HG03575 (cell line): ENCODE data around the gene RUNX1.

ENCODE experiments used
- ATAC-seq: cut with Tn5 transposase; IDR thresholded peaks from one replicate; pipeline ENCODE4 v1.9.1; 2021; ENCODE audit not compliant: unreplicated experiment, insufficient number of reproducible peaks, low FRiP score; ENCODE audit errors: extremely low read depth

RUNX1 gene

DNA sequence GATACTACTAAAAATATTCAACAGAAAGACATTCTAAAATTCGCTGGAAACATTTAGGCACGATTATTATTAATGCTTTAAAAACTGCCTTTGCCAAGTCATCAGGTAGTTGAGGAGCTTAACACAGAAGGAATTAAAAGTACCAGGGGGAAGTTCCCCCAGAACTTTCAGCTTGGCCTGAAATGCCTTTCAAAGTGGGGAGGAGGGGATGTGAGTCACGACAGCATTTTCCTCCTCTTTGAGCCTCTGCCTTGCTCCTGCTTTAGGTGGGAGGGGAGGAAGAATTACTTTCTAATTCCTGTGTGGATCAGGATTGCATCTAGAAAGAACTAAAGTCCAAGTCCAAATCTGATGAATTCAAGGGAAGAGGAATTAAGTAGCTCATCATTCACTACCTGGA, 196.7 kb downstream of the RUNX1 start:
- ATAC-seq = no peak

- ATAC-seq = no peak
Measured at GRCh38 chr21:34850166-34850690, 198.9 kb downstream of the RUNX1 start.

DNA sequence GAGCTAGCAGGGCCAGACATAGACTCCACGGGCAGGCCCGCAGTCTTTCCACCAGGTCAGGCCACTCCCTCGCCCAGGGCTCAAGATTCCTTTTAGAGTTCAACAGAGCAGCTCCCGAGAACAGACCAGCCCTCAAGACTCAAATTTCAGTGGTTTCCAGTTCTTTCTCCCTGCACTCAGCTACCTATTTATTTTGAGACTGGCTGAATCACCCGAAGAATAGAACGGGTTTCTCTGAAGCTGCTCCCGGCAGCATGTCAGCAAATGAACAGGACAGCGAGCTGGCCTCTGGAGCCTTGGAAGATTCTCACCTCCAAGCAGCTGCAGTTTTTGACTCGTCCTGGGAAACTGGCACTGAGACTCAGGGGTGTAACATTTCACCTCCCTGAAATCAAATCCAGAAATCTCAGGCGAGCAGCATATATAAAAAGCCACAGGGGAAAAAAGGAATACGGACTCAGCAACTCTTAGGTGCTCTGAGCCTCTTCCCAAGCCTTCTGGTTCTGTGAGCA, 202.4 kb downstream of the RUNX1 start:
- ATAC-seq = no peak

- ATAC-seq = peak; percentile 72
Measured at GRCh38 chr21:34845521-34846451, 203.3 kb downstream of the RUNX1 start.

DNA sequence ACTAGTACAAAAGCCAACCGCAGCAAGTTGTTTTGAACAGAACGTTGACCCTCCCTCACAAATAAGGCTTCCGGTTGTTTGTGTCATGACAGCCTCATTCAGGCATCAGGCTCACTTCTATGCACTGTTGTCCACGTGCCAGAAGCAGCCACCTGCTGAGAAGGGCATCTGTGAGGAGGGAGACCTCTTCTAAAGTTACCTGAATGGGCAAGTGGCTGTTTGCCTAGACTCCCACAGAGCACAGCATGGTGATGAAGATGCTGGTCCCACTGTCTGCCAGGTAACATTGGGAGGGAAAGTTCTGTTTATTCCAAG, 204.2 kb downstream of the RUNX1 start:
- no peak for ATAC-seq

- no peak for ATAC-seq
Measured at GRCh38 chr21:34844013-34844923, 204.8 kb downstream of the RUNX1 start.

DNA sequence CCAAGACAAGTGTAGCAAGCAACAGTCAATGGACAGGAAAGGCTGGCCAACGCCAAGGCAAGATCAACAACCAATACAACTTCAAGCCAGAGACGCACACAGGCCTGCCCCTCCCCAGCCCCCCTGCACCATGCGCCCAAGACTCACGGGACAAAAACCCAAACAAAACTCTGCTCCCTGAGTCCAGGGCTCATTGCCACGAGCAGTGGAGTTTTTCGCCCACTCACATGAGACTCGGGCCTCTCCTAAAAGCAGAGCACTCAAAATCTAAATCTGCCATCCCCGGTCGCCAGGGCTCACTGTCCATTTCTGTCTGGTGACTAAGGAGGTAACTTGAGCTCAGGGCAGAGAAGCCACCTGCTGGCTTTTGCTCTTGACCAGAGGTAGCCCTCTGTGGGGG, 205.5 kb downstream of the RUNX1 start:
- ATAC-seq = no peak

- ATAC-seq = no peak
Measured at GRCh38 chr21:34841154-34841553, 207.9 kb downstream of the RUNX1 start.

GRCh38 chr21:34840693-34841092, 208.4 kb downstream of the RUNX1 start:
- ATAC-seq = no peak

DNA sequence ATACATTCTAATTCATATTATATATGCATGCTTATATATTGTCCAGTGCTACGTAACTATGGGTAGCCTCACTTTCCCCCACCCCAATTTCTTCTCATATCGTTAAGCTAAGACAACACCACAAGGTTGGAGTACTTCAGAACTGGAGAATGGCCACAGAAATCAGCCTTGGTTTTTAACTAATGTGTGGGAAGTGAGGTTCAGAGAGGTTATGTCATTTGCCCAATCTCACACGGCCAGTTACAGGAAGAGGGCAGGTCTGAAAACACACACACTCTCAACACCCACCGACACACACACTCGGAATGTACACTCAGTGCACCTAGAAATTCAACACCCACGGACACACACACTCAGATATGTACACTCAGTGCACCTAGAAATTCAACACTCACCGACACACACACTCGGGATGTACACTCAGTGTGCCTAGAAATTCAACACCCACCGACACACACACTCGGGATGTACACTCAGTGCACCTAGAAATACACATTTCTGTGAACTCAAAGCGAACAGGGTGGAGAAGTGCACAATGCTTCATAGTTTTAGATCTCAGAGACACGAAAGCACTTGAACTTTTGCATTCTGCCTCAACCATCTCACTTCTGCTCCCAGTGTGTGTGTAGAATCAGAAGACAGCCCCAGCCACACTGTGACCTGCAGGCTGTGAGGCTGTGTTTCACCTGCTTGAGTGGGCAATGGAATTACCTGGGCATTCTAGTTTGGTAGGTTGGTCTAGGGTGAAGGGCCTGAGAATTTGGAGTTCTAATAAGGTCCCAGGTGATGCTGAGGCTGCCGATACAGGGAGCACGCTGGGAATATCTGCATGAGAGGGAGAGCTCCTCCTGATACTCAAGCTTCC, 209.9 kb downstream of the RUNX1 start:
- no peak for ATAC-seq

GRCh38 chr21:34836933-34837505, 212.1 kb downstream of the RUNX1 start:
- ATAC-seq = no peak

- ATAC-seq = no peak
Measured at GRCh38 chr21:34836103-34836932, 212.8 kb downstream of the RUNX1 start.

- no peak for ATAC-seq
Measured at GRCh38 chr21:34835526-34835925, 213.6 kb downstream of the RUNX1 start.

DNA sequence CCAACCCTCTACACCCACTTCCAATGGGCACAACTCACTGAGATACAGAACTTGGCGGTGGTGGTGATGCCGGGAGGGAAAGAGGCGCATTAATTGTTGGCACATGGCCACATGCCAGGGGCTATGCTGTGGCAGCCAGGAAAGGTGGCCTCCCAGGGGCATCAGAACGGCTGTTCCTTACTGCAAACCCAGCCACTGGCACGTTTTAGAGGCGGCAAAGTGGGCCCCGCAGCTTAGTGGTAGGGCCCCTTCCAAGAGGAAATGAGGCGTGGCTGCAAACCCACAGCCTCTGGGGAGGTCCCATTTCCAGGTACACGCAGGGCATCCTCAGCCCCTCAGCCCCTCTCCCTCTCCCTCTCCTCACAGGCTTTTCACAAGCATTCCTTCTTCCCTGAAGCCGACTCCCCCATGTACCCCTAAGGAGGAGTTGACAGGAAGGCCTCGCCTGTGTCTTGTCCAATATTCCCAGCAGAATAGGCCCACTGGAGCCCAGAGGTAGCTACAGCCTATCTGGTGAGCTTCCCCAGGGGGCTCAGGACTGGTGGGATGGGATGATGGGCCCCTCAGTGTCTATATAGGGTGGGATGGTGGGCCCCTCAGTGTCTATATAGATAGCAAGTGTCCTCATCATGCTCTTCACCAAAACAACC, 214.1 kb downstream of the RUNX1 start:
- ATAC-seq = no peak

- no peak for ATAC-seq
Measured at GRCh38 chr21:34834290-34834689, 214.8 kb downstream of the RUNX1 start.

DNA sequence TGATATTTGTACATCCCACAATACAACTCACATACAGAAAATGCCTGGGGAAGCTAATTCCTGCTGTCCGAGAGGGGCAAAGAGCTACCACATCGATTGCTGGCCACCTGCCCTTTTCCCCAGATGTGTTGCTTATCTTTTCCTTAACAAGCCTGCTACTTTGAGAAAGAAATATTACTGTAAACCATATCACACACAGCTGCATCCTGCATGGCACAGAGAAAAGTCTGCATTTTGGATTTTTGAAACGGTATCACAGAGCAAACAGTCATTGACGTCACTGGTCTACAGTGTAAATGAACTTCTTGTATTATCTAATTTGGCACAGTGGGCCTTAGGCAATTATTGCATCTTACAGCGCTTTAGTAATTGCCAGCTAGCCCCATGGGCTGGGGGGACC, 215.6 kb downstream of the RUNX1 start:
- no peak for ATAC-seq
